Measurements from ENCODE around the gene DLX3.

GRCh38 chr17:49966767-49967166 is 28.3 kb downstream of the DLX3 start:
- TF ChIP-seq POLR2A (IDR thresholded peaks at IDR 0.05) (no peak), POLR2AphosphoS5 (IDR thresholded peaks at IDR 0.05; ENCODE audit: insufficient read depth in 1 of 2, low read depth in 1 of 2) (no peak)
